B cell (primary cell): Measurements from ENCODE around the gene GNG7. TPM values are rescaled to one million over a fixed set of nuclear protein-coding genes. Genes with fewer than 3 reads are reported as not detected.

Experiments
- ATAC-seq: fragments of 200-7000 bp; cut with Tn5 transposase; one replicate; pipeline ENCODE4 v1.10.0; 2021; ENCODE audit warnings: low read depth, mild to moderate bottlenecking, moderate number of reproducible peaks, moderate library complexity
- CTCF ChIA-PET: fragments of 350-600 bp; sonication (Branson Sonifier 250); formaldehyde crosslinking; loops from one replicate; lab custom pipeline; 2021; ENCODE audit warnings: antibody characterized with exemption, inconsistent platforms; lab: Charles Lee
- POLR2A ChIA-PET: fragments of 350-600 bp; sonication (Branson Sonifier 250); formaldehyde crosslinking; loops from one replicate; lab custom pipeline; 2021; ENCODE audit warnings: antibody characterized with exemption; lab: Charles Lee
- DNase-seq: peaks from one replicate; pipeline ENCODE4 v3.0.0; 2013
- H2AFZ ChIP-seq: 2 replicates; pipeline ENCODE4 v1.6.1; 2012; ENCODE audit warnings: mild to moderate bottlenecking, low read depth, low read length; ENCODE audit not compliant: insufficient read depth, poor library complexity, severe bottlenecking
- H3K27ac ChIP-seq, 2 donors: 1 replicate in 1 of 2; 2 replicates in 1 of 2; pipeline ENCODE4 v1.5.1; 2012 to 2013; ENCODE audit warnings: low read length in 2 of 2, mild to moderate bottlenecking in 2 of 2, moderate library complexity in 1 of 2
- H3K27me3 ChIP-seq, 4 experiments: fragments of 200-600 bp in 1 of 4; sonication (generic) in 1 of 4; replicated peaks in 1 of 4; 1 replicate in 2 of 4; 2 replicates in 2 of 4; pipeline versions ENCODE4 v1.6.1 to v1.7.0; 2013 to 2016; ENCODE audit warnings: low read length in 3 of 4, mild to moderate bottlenecking in 2 of 4, mixed read lengths in 1 of 4, moderate library complexity in 1 of 4; ENCODE audit not compliant: insufficient read depth in 4 of 4, control insufficient read depth in 3 of 4; ENCODE audit errors: control extremely low read depth in 1 of 4
- H3K36me3 ChIP-seq, 2 experiments: replicated peaks in 1 of 2; 1 replicate in 1 of 2; 2 replicates in 1 of 2; pipeline versions ENCODE4 v1.6.1 to v1.7.1; 2013; ENCODE audit warnings: low read length in 1 of 2; ENCODE audit not compliant: insufficient read depth in 2 of 2, control insufficient read depth in 1 of 2; ENCODE audit errors: control extremely low read depth in 1 of 2, extremely low read depth in 1 of 2
- H3K4me1 ChIP-seq, 2 donors: fragments of 200-600 bp in 1 of 2; sonication (generic) in 1 of 2; 1 replicate in 1 of 2; 2 replicates in 1 of 2; pipeline versions ENCODE4 v1.5.1 to v1.6.1; 2013 to 2017; ENCODE audit warnings: low read length in 2 of 2; ENCODE audit not compliant: control insufficient read depth in 2 of 2, insufficient read depth in 2 of 2
- H3K4me2 ChIP-seq: replicated peaks from 2 replicates; pipeline ENCODE3; 2012; ENCODE audit warnings: mild to moderate bottlenecking, low read depth, low read length; ENCODE audit not compliant: poor library complexity, severe bottlenecking
- H3K4me3 ChIP-seq, 5 experiments: fragments of 200-600 bp in 1 of 5; sonication (generic) in 1 of 5; 1 replicate in 3 of 5; 2 replicates in 2 of 5; pipeline versions ENCODE4 v1.5.1 to v1.7.0; 2011 to 2016; ENCODE audit warnings: low read length in 4 of 5, mild to moderate bottlenecking in 4 of 5, low read depth in 2 of 5, control low read depth in 1 of 5, moderate library complexity in 1 of 5; ENCODE audit not compliant: insufficient read depth in 1 of 5; ENCODE audit errors: control extremely low read depth in 1 of 5, extremely low read depth in 1 of 5
- H3K79me2 ChIP-seq: fragments of 200-600 bp; sonication (generic); one replicate; pipeline ENCODE4 v1.6.0; 2016; ENCODE audit warnings: low read length; ENCODE audit not compliant: control insufficient read depth, insufficient read depth
- H3K9ac ChIP-seq: fragments of 200-600 bp; sonication (generic); 2 replicates; pipeline ENCODE4 v1.6.1; 2017; ENCODE audit warnings: mild to moderate bottlenecking, low read length, moderate library complexity
- H3K9me3 ChIP-seq, 3 donors: one replicate each; pipeline versions ENCODE4 v1.6.1 to v1.7.1; 2013; ENCODE audit warnings: low read length in 2 of 3; ENCODE audit not compliant: control insufficient read depth in 2 of 3, insufficient read depth in 1 of 3; ENCODE audit errors: control extremely low read depth in 1 of 3
- H4K20me1 ChIP-seq: 2 replicates; pipeline ENCODE4 v1.6.0; 2012; ENCODE audit warnings: mild to moderate bottlenecking, low read length; ENCODE audit not compliant: insufficient read depth, control insufficient read depth, poor library complexity, severe bottlenecking
- H3K27ac Mint-ChIP-seq: one replicate; pipeline ENCODE4 v1.8.0; 2021; ENCODE audit warnings: mixed read lengths
- H3K27me3 Mint-ChIP-seq: one replicate; pipeline ENCODE4 v1.8.0; 2021; ENCODE audit warnings: mixed read lengths
- H3K4me1 Mint-ChIP-seq: one replicate; pipeline ENCODE4 v1.8.0; 2021; ENCODE audit warnings: mixed read lengths
- H3K4me3 Mint-ChIP-seq: one replicate; pipeline ENCODE4 v1.8.0; 2021; ENCODE audit warnings: mixed read lengths
- H3K9me3 Mint-ChIP-seq: one replicate; pipeline ENCODE4 v1.8.0; 2022; ENCODE audit warnings: mixed read lengths; ENCODE audit not compliant: insufficient read depth
- CTCF ChIP-seq: fragments of 200-600 bp; IDR thresholded peaks from one replicate; pipeline ENCODE4 v1.8.0; 2022; ENCODE audit warnings: antibody characterized with exemption, mild to moderate bottlenecking
- EZH2 ChIP-seq: IDR thresholded peaks from 2 replicates; pipeline ENCODE4 v1.6.1; 2012; ENCODE audit warnings: borderline replicate concordance, low read depth, mild to moderate bottlenecking, moderate library complexity, low read length; ENCODE audit not compliant: insufficient read depth, poor library complexity, severe bottlenecking
- WGBS: methylation state at CpG from one replicate; pipeline ENCODE4 v1.1.5; 2013; ENCODE audit warnings: missing lambda C conversion rate; ENCODE audit not compliant: insufficient coverage; 5-methylcytosine and 5-hydroxymethylcytosine counted together
- intact Hi-C: fragments of 100-400 bp; cut with micrococcal nuclease; formaldehyde crosslinking; loops from one replicate; pipeline ENCODE4 v1.10.0; 2022
- polyA plus RNA-seq: library from polyadenylated mRNA; depleted of rRNA; stranded (reverse); fragments of >200 nt; gene quantifications from 2 replicates; pipeline ENCODE4 v1.2.3, GENCODE V29; 2012
- total RNA-seq, 2 donors: library from RNA; stranded (reverse); fragments of 120-200 nt in 1 of 2; gene quantifications; 1 replicate in 1 of 2; 2 replicates in 1 of 2; pipeline versions ENCODE4 v1.2.3 to v1.2.4, GENCODE V29; 2013 to 2022

GNG7 gene
- total and polyA plus RNA-seq, 2 donors (not counting 1 experiment from before 2014, with no cell fraction given), result 76.3 to 153 TPM

DNA sequence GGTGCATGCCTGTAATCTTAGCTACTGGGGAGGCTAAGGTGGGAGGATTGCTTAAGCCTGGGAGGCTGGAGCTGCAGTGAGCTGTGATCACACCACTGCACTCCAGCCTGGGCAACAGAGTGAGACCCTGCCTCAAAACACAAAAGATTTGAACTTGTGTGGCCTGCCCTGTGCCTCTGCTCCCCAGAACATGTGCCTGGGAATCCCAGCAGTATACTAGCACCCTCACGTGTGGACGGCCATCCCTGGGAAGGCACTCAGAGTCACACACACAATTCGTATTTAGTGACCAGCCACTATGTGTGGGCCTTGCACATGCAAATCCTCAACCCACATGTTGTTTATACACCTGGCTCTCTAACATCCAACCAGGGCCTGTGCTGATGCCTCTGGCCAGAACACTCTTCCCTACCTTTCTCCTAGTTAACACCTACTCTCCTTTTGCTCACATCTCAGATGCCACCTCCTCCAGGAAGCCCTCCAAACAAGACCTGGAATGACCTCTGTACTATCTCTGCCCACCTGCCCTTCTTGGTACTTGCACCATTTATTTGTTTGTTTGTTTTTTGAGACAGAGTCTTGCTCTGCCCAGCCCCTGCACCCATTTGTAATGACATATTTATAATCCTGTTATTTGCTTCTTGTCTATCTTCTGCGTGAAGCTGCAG, 218.9 kb downstream of the GNG7 start:
- DNase-seq, result no peak
- Histone ChIP-seq H3K4me1 (peaks cover 27 to 41% of the 10 kb centered on the region in 2 donors), H4K20me1 (no peaks in the 10 kb centered on the region), H3K27ac (no peak overlapping the region), H3K36me3 (no peaks in the 10 kb centered on the region), H3K4me2 (no peak overlapping the region), H3K27me3 (peaks cover 0 to 10% (median 3%) of the 10 kb centered on the region in 4 experiments), H3K9me3 (peaks cover 0 to 40% (median 12%) of the 10 kb centered on the region in 3 donors), H3K79me2 (no peaks in the 10 kb centered on the region), H2AFZ (no peak overlapping the region), H3K9ac (no peak overlapping the region), H3K4me3 (no peak overlapping the region)
- POLR2A ChIA-PET, result interaction anchor here (1.4 kb wide), 1 partner anchor 61 kb away, joined by 5 read pairs; no protein-coding TSS in a partner anchor
- H3K9me3 Mint-ChIP-seq, result peaks cover 6% of the 10 kb centered on the region
- TF ChIP-seq CTCF (no peak), EZH2 (no peak)
- peaks cover 2% of the 10 kb centered on the region for H3K27me3 Mint-ChIP-seq
- peak overlapping the region; percentile 10 for H3K27ac Mint-ChIP-seq
- no peak overlapping the region for H3K4me3 Mint-ChIP-seq
- no peak for ATAC-seq
- CTCF ChIA-PET, result interaction anchor here (1.0 to 1.8 kb wide), 3 partner anchors 7 to 129 kb away, joined by 3 to 7 read pairs (median 5); partner anchors contain the start of gene GADD45B
- intact Hi-C loops, result no loop called here
- 92% methylated on average over 3 of the region's 4 CpGs for WGBS
- peaks cover 37% of the 10 kb centered on the region for H3K4me1 Mint-ChIP-seq

GRCh38 chr19:2483084-2483483, 219.4 kb downstream of the GNG7 start:
- Histone ChIP-seq H3K9ac (no peak overlapping the region), H2AFZ (no peak overlapping the region), H3K9me3 (peaks cover 0 to 40% (median 12%) of the 10 kb centered on the region in 3 donors), H3K36me3 (no peaks in the 10 kb centered on the region), H3K4me3 (no peak overlapping the region), H3K79me2 (peaks cover 5% of the 10 kb centered on the region), H3K27ac (no peak overlapping the region), H3K4me1 (peaks cover 28 to 41% of the 10 kb centered on the region in 2 donors), H4K20me1 (peaks cover 5% of the 10 kb centered on the region), H3K4me2 (no peak overlapping the region), H3K27me3 (peaks cover 0 to 5% (median 2%) of the 10 kb centered on the region in 4 experiments)
- Mint-ChIP-seq H3K27me3 (no peaks in the 10 kb centered on the region), H3K4me1 (peaks cover 39% of the 10 kb centered on the region), H3K27ac (peak overlapping the region; percentile 15), H3K4me3 (no peak overlapping the region), H3K9me3 (peaks cover 6% of the 10 kb centered on the region)
- no peak for ATAC-seq
- intact Hi-C loops, result no loop called here
- POLR2A ChIA-PET, result no interaction called here
- 100% methylated on average over 2 of the region's 6 CpGs for WGBS
- TF ChIP-seq CTCF (no peak), EZH2 (no peak)
- CTCF ChIA-PET, result no interaction called here
- no peak for DNase-seq
